Liver (tissue), 9 donors: ENCODE results near the gene DCUN1D1. TPM values are rescaled to one million over a fixed set of nuclear protein-coding genes. Genes with fewer than 3 reads are reported as not detected.

Experiments used
- DNase-seq: peaks from one replicate; pipeline ENCODE4 v3.0.0-alpha.2; 2017; ENCODE audit warnings: low spot score
- H3K27ac ChIP-seq, 2 donors: one replicate each; pipeline ENCODE4 v1.7.0; 2013; ENCODE audit warnings: inconsistent platforms in 2 of 2, low read length in 2 of 2, control low read depth in 1 of 2, low read depth in 1 of 2, mild to moderate bottlenecking in 1 of 2
- H3K27me3 ChIP-seq, 4 donors: one replicate each; pipeline versions ENCODE4 v1.6.1 to v1.7.0; 2013; ENCODE audit warnings: low read length in 3 of 4, inconsistent platforms in 1 of 4, mild to moderate bottlenecking in 1 of 4, moderate library complexity in 1 of 4; ENCODE audit not compliant: control insufficient read depth in 4 of 4, insufficient read depth in 4 of 4
- H3K36me3 ChIP-seq, 4 donors: one replicate each; pipeline versions ENCODE4 v1.6.1 to v1.7.0; 2013; ENCODE audit warnings: low read length in 3 of 4, mild to moderate bottlenecking in 3 of 4, low read depth in 1 of 4, moderate library complexity in 1 of 4; ENCODE audit not compliant: control insufficient read depth in 4 of 4, insufficient read depth in 3 of 4
- H3K4me1 ChIP-seq, 4 donors: one replicate each; pipeline versions ENCODE4 v1.6.1 to v1.7.0; 2013; ENCODE audit warnings: low read length in 3 of 4, mild to moderate bottlenecking in 3 of 4, moderate library complexity in 1 of 4; ENCODE audit not compliant: control insufficient read depth in 4 of 4, insufficient read depth in 4 of 4
- H3K4me3 ChIP-seq, 3 donors: one replicate each; pipeline versions ENCODE4 v1.6.1 to v1.7.0; 2013; ENCODE audit warnings: low read length in 3 of 3, control low read depth in 1 of 3, low read depth in 1 of 3, mild to moderate bottlenecking in 1 of 3
- H3K9ac ChIP-seq, 2 donors: one replicate each; pipeline ENCODE4 v1.7.0; 2013; ENCODE audit warnings: low read length in 2 of 2, mild to moderate bottlenecking in 2 of 2, moderate library complexity in 2 of 2, control low read depth in 1 of 2, low read depth in 1 of 2
- H3K9me3 ChIP-seq, 4 donors: one replicate each; pipeline versions ENCODE4 v1.6.1 to v1.7.0; 2013; ENCODE audit warnings: low read length in 3 of 4; ENCODE audit not compliant: control insufficient read depth in 4 of 4
- ATF3 ChIP-seq: IDR thresholded peaks from 2 replicates; pipeline ENCODE4 v1.6.1; 2016; ENCODE audit warnings: antibody characterized with exemption
- CTCF ChIP-seq: fragments of 150-350 bp; IDR thresholded peaks from 2 replicates; pipeline ENCODE4 v1.5.1; 2017; ENCODE audit warnings: improper control_type of control experiment, low read depth, low read length; ENCODE audit not compliant: missing input control
- EGR1 ChIP-seq, 2 donors: IDR thresholded peaks; 2 replicates each; pipeline ENCODE4 v1.6.1; 2016 to 2018; ENCODE audit warnings: antibody characterized with exemption in 2 of 2, low read depth in 2 of 2
- FOXA1 ChIP-seq: IDR thresholded peaks from 2 replicates; pipeline ENCODE4 v1.6.1; 2016; ENCODE audit warnings: antibody characterized with exemption
- FOXA2 ChIP-seq: IDR thresholded peaks from 2 replicates; pipeline ENCODE4 v1.6.1; 2016; ENCODE audit warnings: antibody characterized with exemption
- GABPA ChIP-seq, 2 donors: IDR thresholded peaks in 1 of 2; conservative IDR thresholded peaks in 1 of 2; 2 replicates each; pipeline ENCODE4 v1.6.1; 2016; ENCODE audit warnings: antibody characterized with exemption in 2 of 2, mild to moderate bottlenecking in 1 of 2, moderate library complexity in 1 of 2
- HNF4A ChIP-seq, 2 donors: conservative IDR thresholded peaks; 2 replicates each; pipeline ENCODE4 v1.6.1; 2016; ENCODE audit warnings: antibody characterized with exemption in 2 of 2, mild to moderate bottlenecking in 2 of 2
- HNF4G ChIP-seq: IDR thresholded peaks from 2 replicates; pipeline ENCODE4 v1.6.1; 2016; ENCODE audit warnings: antibody characterized with exemption
- JUND ChIP-seq, 2 donors: IDR thresholded peaks; 2 replicates each; pipeline ENCODE4 v1.6.1; 2016; ENCODE audit warnings: antibody characterized with exemption in 2 of 2
- MAX ChIP-seq: IDR thresholded peaks from 2 replicates; pipeline ENCODE4 v1.6.1; 2016; ENCODE audit warnings: antibody characterized with exemption
- NR2F2 ChIP-seq: IDR thresholded peaks from 2 replicates; pipeline ENCODE4 v1.6.1; 2016; ENCODE audit warnings: antibody characterized with exemption
- RAD21 ChIP-seq, 2 donors: IDR thresholded peaks; 2 replicates each; pipeline ENCODE4 v1.6.1; 2016; ENCODE audit warnings: antibody characterized with exemption in 2 of 2, mild to moderate bottlenecking in 2 of 2
- REST ChIP-seq: IDR thresholded peaks from 2 replicates; pipeline ENCODE4 v1.6.1; 2016; ENCODE audit warnings: antibody characterized with exemption, mild to moderate bottlenecking
- RXRA ChIP-seq, 2 donors: IDR thresholded peaks; 2 replicates each; pipeline ENCODE4 v1.6.1; 2017 to 2018; ENCODE audit warnings: antibody characterized with exemption in 2 of 2, mild to moderate bottlenecking in 1 of 2
- SP1 ChIP-seq: IDR thresholded peaks from 2 replicates; pipeline ENCODE4 v1.6.1; 2018; ENCODE audit warnings: antibody characterized with exemption, mild to moderate bottlenecking
- TAF1 ChIP-seq: conservative IDR thresholded peaks from 2 replicates; pipeline ENCODE4 v1.6.1; 2016; ENCODE audit warnings: antibody characterized with exemption, mild to moderate bottlenecking
- YY1 ChIP-seq: IDR thresholded peaks from 2 replicates; pipeline ENCODE4 v1.6.1; 2016; ENCODE audit warnings: antibody characterized with exemption, mild to moderate bottlenecking
- ZBTB33 ChIP-seq: IDR thresholded peaks from 2 replicates; pipeline ENCODE4 v1.6.1; 2016; ENCODE audit warnings: antibody characterized with exemption
- WGBS: extraction: QIAGEN DNeasy Blood & Tissue Kit; methylation state at CpG from one replicate; pipeline ENCODE4 v1.1.7; 2013; 5-methylcytosine and 5-hydroxymethylcytosine counted together
- polyA plus RNA-seq, 2 donors: library from polyadenylated mRNA; stranded (reverse) in 1 of 2; unstranded in 1 of 2; fragments of 200-250 nt in 1 of 2; fragments of >200 nt in 1 of 2; fragmentation: Nextera tagmentation in 1 of 2; extraction: Ambion mirVana in 1 of 2; gene quantifications; one replicate each; pipeline versions ENCODE4 v1.2.1 to v1.2.3, GENCODE V29; 2013 to 2015
- total RNA-seq, 2 donors: library from RNA; depleted of rRNA; stranded (reverse); fragments of >200 nt; gene quantifications; one replicate each; pipeline ENCODE4 v1.2.3, GENCODE V29; 2014
- donor health status: healthy.
- donor health status: healthy.
- donor health status: healthy.
- donor health status: healthy.
- donor health status: healthy.

The DCUN1D1 gene
- total and polyA plus RNA-seq, 4 donors = 9.1 to 56.0 (median 23.5) TPM

GRCh38 chr3:182959474-182960350, 20.6 kb downstream of the DCUN1D1 start:
- Histone ChIP-seq H3K4me1 (peaks cover 0 to 18% (median 7%) of the 10 kb centered on the region in 4 donors), H3K27me3 (no peaks in the 10 kb centered on the region), H3K27ac (no peak overlapping the region), H3K9ac (no peak overlapping the region), H3K4me3 (no peak overlapping the region), H3K9me3 (no peaks in the 10 kb centered on the region), H3K36me3 (peaks cover 3 to 6% (median 5%) of the 10 kb centered on the region in 4 donors)
- TF ChIP-seq NR2F2 = no peak
- TF ChIP-seq HNF4A (conservative IDR thresholded peaks at IDR 0.05) = peak in 1 of 2 donors; percentile 21
- no peak for DNase-seq
- 46% methylated on average over 4 of the region's 4 CpGs for WGBS

- peaks cover 3 to 6% (median 6%) of the 10 kb centered on the region in 4 donors for H3K36me3 ChIP-seq
- H3K9ac ChIP-seq = no peak overlapping the region
- H3K4me3 ChIP-seq = no peak overlapping the region
- no peaks in the 10 kb centered on the region for H3K27me3 ChIP-seq
- DNase-seq = no peak
- H3K4me1 ChIP-seq = peaks cover 0 to 18% (median 7%) of the 10 kb centered on the region in 4 donors
- 93% methylated on average over 4 of the region's 4 CpGs for WGBS
- TF ChIP-seq NR2F2 (no peak), SP1 (no peak), CTCF (no peak), FOXA1 (no peak), HNF4A (conservative IDR thresholded peaks at IDR 0.05) (no peak), ZBTB33 (no peak), EGR1 (IDR thresholded peaks at IDR 0.05; ENCODE audit: low read depth in 2 of 2) (no peak), JUND (IDR thresholded peaks at IDR 0.05) (no peak), RAD21 (IDR thresholded peaks at IDR 0.05) (no peak), RXRA (IDR thresholded peaks at IDR 0.05) (no peak), MAX (no peak), TAF1 (no peak), REST (no peak), YY1 (no peak), ATF3 (no peak), GABPA (IDR thresholded peaks at IDR 0.05 in 1 of 2, conservative IDR thresholded peaks at IDR 0.05 in 1 of 2) (no peak), HNF4G (no peak), FOXA2 (no peak)
- no peaks in the 10 kb centered on the region for H3K9me3 ChIP-seq
- H3K27ac ChIP-seq = no peak overlapping the region
Measured at GRCh38 chr3:182957676-182958266, 22.6 kb downstream of the DCUN1D1 start.
